Neural progenitor cell (in vitro differentiated cells): ENCODE results near the gene PCGF6. TPM values are rescaled to one million over a fixed set of nuclear protein-coding genes. Genes with fewer than 3 reads are reported as not detected.
"Not testable (repeated sequence)": the region's sequence is repeated elsewhere in the genome, so short reads cannot be mapped to it uniquely, and the experiment has no call there.

ENCODE experiments used
- DNase-seq: peaks from one replicate; pipeline ENCODE4 v3.0.0-alpha.2; 2016; ENCODE audit warnings: low spot score
- H2AFZ ChIP-seq: fragments of 200-600 bp; sonication (generic); replicated peaks from 2 replicates; pipeline ENCODE4 v1.6.1; 2016; ENCODE audit warnings: antibody characterized with exemption
- H3F3A ChIP-seq: fragments of 200-600 bp; sonication (generic); 2 replicates; pipeline ENCODE4 v1.6.1; 2016; ENCODE audit warnings: antibody characterized with exemption, low read depth
- H3K27ac ChIP-seq: fragments of 200-600 bp; sonication (generic); 2 replicates; pipeline ENCODE4 v1.5.1; 2016; ENCODE audit warnings: mild to moderate bottlenecking
- H3K27me3 ChIP-seq: fragments of 200-600 bp; sonication (generic); 2 replicates; pipeline ENCODE4 v1.6.1; 2016; ENCODE audit warnings: mild to moderate bottlenecking, moderate library complexity
- H3K36me3 ChIP-seq: fragments of 200-600 bp; sonication (generic); 2 replicates; pipeline ENCODE4 v1.5.1; 2016
- H3K4me1 ChIP-seq: fragments of 200-600 bp; sonication (generic); 2 replicates; pipeline ENCODE4 v1.6.1; 2016; ENCODE audit warnings: mixed run types
- H3K4me2 ChIP-seq: fragments of 200-600 bp; sonication (generic); 2 replicates; pipeline ENCODE4 v1.6.1; 2016
- H3K4me3 ChIP-seq: fragments of 200-600 bp; sonication (generic); 2 replicates; pipeline ENCODE4 v1.5.1; 2016
- H3K79me2 ChIP-seq: fragments of 200-600 bp; sonication (generic); 2 replicates; pipeline ENCODE4 v1.6.1; 2016; ENCODE audit warnings: low read depth
- H3K9ac ChIP-seq: fragments of 200-600 bp; sonication (generic); 2 replicates; pipeline ENCODE4 v1.6.1; 2016
- H3K9me3 ChIP-seq: fragments of 200-600 bp; sonication (generic); 2 replicates; pipeline ENCODE4 v1.5.1; 2016; ENCODE audit warnings: low read depth
- H4K20me1 ChIP-seq: fragments of 200-600 bp; sonication (generic); 2 replicates; pipeline ENCODE4 v1.6.1; 2016; ENCODE audit warnings: low read depth
- H3K27ac Mint-ChIP-seq: 3 replicates; pipeline ENCODE4 v1.8.0; 2021; ENCODE audit warnings: mixed read lengths
- H3K27me3 Mint-ChIP-seq: 2 replicates; pipeline ENCODE4 v1.8.0; 2022; ENCODE audit warnings: low read depth, mild to moderate bottlenecking, inconsistent platforms, moderate library complexity, mixed read lengths; ENCODE audit not compliant: insufficient read depth
- H3K36me3 Mint-ChIP-seq: 3 replicates; pipeline ENCODE4 v1.8.0; 2021; ENCODE audit warnings: mixed read lengths
- H3K4me1 Mint-ChIP-seq: 3 replicates; pipeline ENCODE4 v1.8.0; 2021; ENCODE audit warnings: mixed read lengths
- H3K4me3 Mint-ChIP-seq: 3 replicates; pipeline ENCODE4 v1.8.0; 2021; ENCODE audit warnings: mild to moderate bottlenecking, moderate library complexity, mixed read lengths
- H3K9me3 Mint-ChIP-seq: 3 replicates; pipeline ENCODE4 v1.8.0; 2020; ENCODE audit warnings: mixed read lengths
- CTCF ChIP-seq: fragments of 200-600 bp; sonication (generic); IDR thresholded peaks from 2 replicates; pipeline ENCODE4 v1.5.1; 2017; ENCODE audit warnings: antibody characterized with exemption, mild to moderate bottlenecking
- EZH2 ChIP-seq: fragments of 200-600 bp; sonication (generic); IDR thresholded peaks from 2 replicates; pipeline ENCODE4 v1.6.1; 2017; ENCODE audit warnings: antibody characterized with exemption, mild to moderate bottlenecking, moderate library complexity
- EZH2phosphoT487 ChIP-seq: fragments of 200-600 bp; sonication (generic); IDR thresholded peaks from 2 replicates; pipeline ENCODE4 v1.6.1; 2017; ENCODE audit warnings: antibody characterized with exemption
- total RNA-seq: library from RNA; depleted of rRNA; stranded (reverse); fragments of >200 nt; gene quantifications from 2 replicates; pipeline ENCODE4 v1.2.3, GENCODE V29; 2015; ENCODE audit warnings: low replicate concordance

Gene PCGF6
- total RNA-seq, 1 donor from 2014 or later: 28.8 TPM

GRCh38 chr10:103259989-103260388, 91.0 kb downstream of the PCGF6 start:
- peaks cover 5% of the 10 kb centered on the region for H3K27me3 Mint-ChIP-seq
- H3K9ac ChIP-seq: no peak overlapping the region
- TF ChIP-seq CTCF (no peak), EZH2phosphoT487 (no peak), EZH2 (no peak)
- no peak overlapping the region for H3K4me2 ChIP-seq
- H3K4me1 ChIP-seq: no peaks in the 10 kb centered on the region
- H3F3A ChIP-seq: no peaks in the 10 kb centered on the region
- H3K4me1 Mint-ChIP-seq: no peaks in the 10 kb centered on the region
- no peaks in the 10 kb centered on the region for H3K9me3 ChIP-seq
- H3K36me3 ChIP-seq: no peaks in the 10 kb centered on the region
- DNase-seq: no peak
- no peak overlapping the region for H3K4me3 Mint-ChIP-seq
- H3K79me2 ChIP-seq: no peaks in the 10 kb centered on the region
- no peak overlapping the region for H3K27ac Mint-ChIP-seq
- no peak overlapping the region for H3K27ac ChIP-seq
- H3K27me3 ChIP-seq: no peaks in the 10 kb centered on the region
- H3K9me3 Mint-ChIP-seq: peaks cover 27% of the 10 kb centered on the region
- no peaks in the 10 kb centered on the region for H4K20me1 ChIP-seq
- no peaks in the 10 kb centered on the region for H3K36me3 Mint-ChIP-seq
- no peak overlapping the region for H2AFZ ChIP-seq
- H3K4me3 ChIP-seq: no peak overlapping the region

- H3K79me2 ChIP-seq, H3K4me3 Mint-ChIP-seq, H3K27me3 ChIP-seq, H3K4me3 ChIP-seq, H3K4me1 ChIP-seq, H3K9me3 ChIP-seq, H3K27ac Mint-ChIP-seq, H3F3A ChIP-seq, H3K4me1 Mint-ChIP-seq, H3K36me3 Mint-ChIP-seq, H3K9ac ChIP-seq, H3K4me2 ChIP-seq, H3K36me3 ChIP-seq, H3K27me3 Mint-ChIP-seq, H2AFZ ChIP-seq, H3K27ac ChIP-seq, DNase-seq, H4K20me1 ChIP-seq: not testable (repeated sequence)
- peaks cover 27% of the 10 kb centered on the region for H3K9me3 Mint-ChIP-seq
Observed at GRCh38 chr10:103258928-103259327, 92.0 kb downstream of the PCGF6 start.

- H3K4me3 Mint-ChIP-seq: no peak overlapping the region
- H3K4me1 ChIP-seq: no peaks in the 10 kb centered on the region
- H2AFZ ChIP-seq: no peak overlapping the region
- no peaks in the 10 kb centered on the region for H3K36me3 ChIP-seq
- no peak overlapping the region for H3K4me2 ChIP-seq
- H3K4me3 ChIP-seq: no peak overlapping the region
- H3K9me3 Mint-ChIP-seq: peaks cover 27% of the 10 kb centered on the region
- no peak for TF ChIP-seq CTCF
- no peak for TF ChIP-seq EZH2phosphoT487
- TF ChIP-seq EZH2: no peak
- no peaks in the 10 kb centered on the region for H3K9me3 ChIP-seq
- H3K27ac Mint-ChIP-seq: no peak overlapping the region
- no peaks in the 10 kb centered on the region for H3K36me3 Mint-ChIP-seq
- no peak overlapping the region for H3K27ac ChIP-seq
- no peak for DNase-seq
- no peaks in the 10 kb centered on the region for H3K27me3 ChIP-seq
- no peaks in the 10 kb centered on the region for H3K79me2 ChIP-seq
- peaks cover 5% of the 10 kb centered on the region for H3K27me3 Mint-ChIP-seq
- H3K4me1 Mint-ChIP-seq: no peaks in the 10 kb centered on the region
- H4K20me1 ChIP-seq: no peaks in the 10 kb centered on the region
- H3F3A ChIP-seq: no peaks in the 10 kb centered on the region
- H3K9ac ChIP-seq: no peak overlapping the region
Observed at GRCh38 chr10:103257812-103258211, 93.1 kb downstream of the PCGF6 start.

- Mint-ChIP-seq H3K4me1 (no peaks in the 10 kb centered on the region), H3K4me3 (no peak overlapping the region), H3K27ac (no peak overlapping the region), H3K27me3 (peaks cover 5% of the 10 kb centered on the region), H3K9me3 (peaks cover 27% of the 10 kb centered on the region), H3K36me3 (no peaks in the 10 kb centered on the region)
- Histone ChIP-seq H4K20me1 (no peaks in the 10 kb centered on the region), H3K4me1 (no peaks in the 10 kb centered on the region), H3K9ac (no peak overlapping the region), H3K4me3 (no peak overlapping the region), H3K79me2 (no peaks in the 10 kb centered on the region), H3K27ac (no peak overlapping the region), H3K27me3 (no peaks in the 10 kb centered on the region), H3F3A (no peaks in the 10 kb centered on the region), H3K4me2 (no peak overlapping the region), H3K36me3 (no peaks in the 10 kb centered on the region), H2AFZ (no peak overlapping the region), H3K9me3 (no peaks in the 10 kb centered on the region)
- no peak for DNase-seq
- no peak for TF ChIP-seq EZH2
- no peak for TF ChIP-seq EZH2phosphoT487
- no peak for TF ChIP-seq CTCF
Observed at GRCh38 chr10:103256613-103257012, 94.3 kb downstream of the PCGF6 start.
